GM19455 (cell line): ENCODE data around the gene ATG9A.
A peak's percentile ranks its signal among the peaks of the same experiment; 100 is the strongest.
"Not testable (repeated sequence)": the region's sequence is repeated elsewhere in the genome, so short reads cannot be mapped to it uniquely, and the experiment has no call there.

Experiments
- ATAC-seq: cut with Tn5 transposase; IDR thresholded peaks from one replicate; pipeline ENCODE4 v1.9.1; 2021; ENCODE audit not compliant: unreplicated experiment

The ATG9A gene

GRCh38 chr2:219207134-219207883 is 22.1 kb downstream of the ATG9A start:
- no peak for ATAC-seq

- ATAC-seq: peak; percentile 96
Observed at GRCh38 chr2:219206328-219207133, 22.9 kb downstream of the ATG9A start, which contains the start of gene ZFAND2B. Gene ZFAND2B (plus strand): TSS chr2:219206782. CDS start chr2:219206988, 206 bp downstream.

GRCh38 chr2:219205981-219206327 is 23.5 kb downstream of the ATG9A start:
- no peak for ATAC-seq

DNA sequence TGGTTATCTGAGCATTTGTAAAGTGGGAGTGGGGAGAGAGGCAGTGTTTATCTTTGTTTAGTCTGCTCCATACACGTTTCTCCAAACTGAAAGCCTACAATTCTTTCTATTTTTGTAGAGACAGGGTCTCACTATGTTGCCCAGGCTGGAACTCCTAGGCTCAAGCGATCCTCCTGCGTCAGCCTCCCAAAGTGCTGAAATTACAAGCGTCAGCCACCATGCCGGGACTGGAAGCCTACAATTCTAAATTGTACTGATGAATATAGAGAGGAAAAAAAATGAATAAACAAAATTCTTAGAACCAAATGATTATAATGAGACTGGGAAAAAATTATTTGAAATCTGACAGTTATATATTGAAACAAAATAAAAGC is 24.3 kb downstream of the ATG9A start:
- no peak for ATAC-seq

GRCh38 chr2:219204425-219205164 is 24.8 kb downstream of the ATG9A start:
- no peak for ATAC-seq

DNA sequence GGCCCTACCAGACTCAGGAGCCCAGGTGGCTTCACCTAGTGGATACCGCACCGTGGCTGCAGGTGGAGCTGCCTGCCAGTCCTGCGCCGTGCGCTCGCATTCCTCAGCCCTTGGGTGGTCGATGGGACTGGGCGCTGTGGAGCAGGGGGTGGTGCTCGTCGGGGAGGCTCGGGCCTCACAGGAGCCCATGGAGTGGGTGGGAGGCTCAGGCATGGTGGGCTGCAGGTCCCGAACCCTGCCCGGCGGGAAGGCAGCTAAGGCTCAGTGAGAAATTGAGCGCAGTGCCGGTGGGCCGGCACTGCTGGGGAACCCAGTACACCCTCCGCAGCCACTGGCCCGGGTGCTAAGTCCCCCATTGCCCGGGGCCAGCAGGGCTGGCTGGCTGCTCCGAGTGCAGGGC is 28.1 kb downstream of the ATG9A start:
- not testable (repeated sequence) for ATAC-seq

GRCh38 chr2:219200502-219201326 is 28.7 kb downstream of the ATG9A start:
- not testable (repeated sequence) for ATAC-seq

DNA sequence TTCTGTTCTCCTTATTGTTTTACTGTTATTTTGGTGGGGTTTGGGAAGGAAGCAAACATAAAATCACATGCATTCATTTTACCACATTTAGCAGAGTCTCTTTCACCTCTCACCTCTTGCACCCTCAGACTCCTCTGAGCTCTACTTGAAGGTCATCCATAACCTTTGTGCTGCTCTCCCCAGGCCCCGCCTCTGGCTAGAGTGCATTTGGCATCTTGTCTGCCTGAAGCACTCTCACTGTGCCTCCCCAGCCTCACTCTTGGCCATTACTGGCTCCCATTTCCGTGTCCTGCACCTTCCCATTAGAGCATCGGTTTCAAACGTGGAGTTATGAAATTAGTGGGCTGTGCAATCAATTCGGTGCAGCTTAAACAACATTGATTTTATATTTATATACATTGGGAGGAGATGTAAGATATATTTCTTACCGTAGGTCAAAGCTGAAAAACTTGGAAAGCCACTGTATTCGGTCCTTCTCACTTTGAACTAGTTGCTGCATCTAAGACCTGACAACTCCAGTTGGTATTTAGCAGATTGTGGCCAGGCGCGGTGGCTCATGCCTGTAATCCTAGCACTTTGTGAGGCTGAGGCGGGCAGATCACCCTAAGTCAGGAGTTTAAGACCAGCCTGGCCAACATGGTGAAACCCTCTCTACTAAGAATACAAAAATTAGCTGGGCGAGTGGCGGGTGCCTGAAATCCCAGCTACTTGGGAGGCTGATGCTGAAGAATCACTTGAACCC is 29.8 kb downstream of the ATG9A start:
- no peak for ATAC-seq

GRCh38 chr2:219198974-219199373 is 30.5 kb downstream of the ATG9A start:
- ATAC-seq: no peak

GRCh38 chr2:219197388-219197787 is 32.0 kb downstream of the ATG9A start:
- no peak for ATAC-seq

DNA sequence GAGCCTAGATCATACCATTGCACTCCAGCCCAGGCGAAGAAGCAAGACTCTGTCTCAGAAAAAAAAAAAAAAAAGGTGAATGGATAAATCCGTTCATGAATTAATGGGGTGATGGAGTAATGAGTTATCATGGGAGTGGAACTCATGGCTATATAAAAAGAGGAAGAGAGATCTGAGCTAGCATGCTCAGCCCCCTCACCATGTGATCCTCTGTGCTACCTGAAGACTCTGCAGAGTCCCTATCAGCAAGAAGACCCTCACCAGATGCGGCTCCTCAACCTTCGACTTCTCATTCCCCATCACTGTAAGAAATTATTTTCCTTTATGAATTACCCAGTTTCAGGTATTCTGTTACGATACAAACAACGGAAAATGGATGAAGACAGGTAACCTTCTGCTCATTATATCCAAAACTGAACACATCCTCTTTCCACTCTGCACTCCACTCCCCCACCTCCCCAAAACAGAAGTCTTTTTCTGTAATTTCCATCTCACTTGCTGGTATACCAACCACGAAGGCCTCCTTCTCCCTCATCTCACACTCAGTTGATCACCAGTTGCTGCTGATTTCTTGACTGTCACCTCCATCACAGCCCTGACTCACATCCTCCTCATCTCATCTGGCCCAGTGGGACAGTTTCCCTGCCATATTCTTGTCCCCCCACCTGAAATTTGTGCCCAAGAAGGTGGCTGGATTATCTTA is 42.5 kb downstream of the ATG9A start:
- no peak for ATAC-seq

DNA sequence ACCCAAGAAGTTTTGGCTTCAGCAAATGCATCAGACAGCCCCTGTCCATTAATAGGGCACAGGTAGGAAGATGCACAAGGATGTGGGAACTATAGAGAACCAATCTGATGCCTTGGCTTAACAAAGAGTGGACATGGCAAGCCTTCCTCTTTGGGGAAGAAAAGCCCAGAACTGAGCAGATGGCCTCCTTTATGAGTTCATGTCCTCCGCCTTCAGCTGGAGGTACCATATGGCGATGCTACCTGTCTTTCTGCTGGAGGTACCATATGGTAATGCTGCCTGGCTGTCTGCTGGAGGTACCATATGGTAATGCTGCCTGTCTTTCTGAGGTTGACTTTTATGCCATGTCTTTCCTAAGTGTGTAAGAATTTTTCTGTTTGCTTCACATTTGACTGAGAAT is 45.3 kb downstream of the ATG9A start:
- no peak for ATAC-seq

DNA sequence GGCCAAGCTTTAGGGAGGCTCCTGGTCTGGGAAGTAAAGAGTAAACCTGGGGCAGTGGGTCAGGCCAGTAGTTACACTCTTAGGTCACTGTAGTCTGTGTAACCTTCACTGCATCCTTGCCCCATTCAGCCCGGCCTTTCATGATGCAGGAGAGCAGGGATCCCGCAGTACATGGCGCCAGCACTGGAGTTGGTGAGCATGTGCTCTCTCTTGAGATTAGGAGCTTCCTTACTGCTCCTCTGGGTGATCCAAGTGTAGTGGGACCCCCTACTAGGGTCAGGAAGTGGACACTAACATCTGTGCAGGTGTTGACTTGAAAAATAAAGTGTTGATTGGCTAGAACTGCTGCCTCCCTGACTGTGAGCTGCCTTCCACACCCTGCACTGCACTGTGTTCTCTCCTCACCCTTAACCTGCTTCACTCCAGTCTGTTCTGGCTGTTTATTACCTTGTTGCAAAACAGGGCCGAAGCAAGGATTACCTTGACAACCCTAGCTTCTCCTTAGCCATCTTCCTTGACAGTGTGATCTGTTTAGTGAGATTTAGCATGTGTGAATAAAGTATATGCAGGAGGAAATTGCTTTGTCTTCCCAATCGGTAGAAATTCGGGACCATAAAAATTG is 46.2 kb downstream of the ATG9A start:
- no peak for ATAC-seq

DNA sequence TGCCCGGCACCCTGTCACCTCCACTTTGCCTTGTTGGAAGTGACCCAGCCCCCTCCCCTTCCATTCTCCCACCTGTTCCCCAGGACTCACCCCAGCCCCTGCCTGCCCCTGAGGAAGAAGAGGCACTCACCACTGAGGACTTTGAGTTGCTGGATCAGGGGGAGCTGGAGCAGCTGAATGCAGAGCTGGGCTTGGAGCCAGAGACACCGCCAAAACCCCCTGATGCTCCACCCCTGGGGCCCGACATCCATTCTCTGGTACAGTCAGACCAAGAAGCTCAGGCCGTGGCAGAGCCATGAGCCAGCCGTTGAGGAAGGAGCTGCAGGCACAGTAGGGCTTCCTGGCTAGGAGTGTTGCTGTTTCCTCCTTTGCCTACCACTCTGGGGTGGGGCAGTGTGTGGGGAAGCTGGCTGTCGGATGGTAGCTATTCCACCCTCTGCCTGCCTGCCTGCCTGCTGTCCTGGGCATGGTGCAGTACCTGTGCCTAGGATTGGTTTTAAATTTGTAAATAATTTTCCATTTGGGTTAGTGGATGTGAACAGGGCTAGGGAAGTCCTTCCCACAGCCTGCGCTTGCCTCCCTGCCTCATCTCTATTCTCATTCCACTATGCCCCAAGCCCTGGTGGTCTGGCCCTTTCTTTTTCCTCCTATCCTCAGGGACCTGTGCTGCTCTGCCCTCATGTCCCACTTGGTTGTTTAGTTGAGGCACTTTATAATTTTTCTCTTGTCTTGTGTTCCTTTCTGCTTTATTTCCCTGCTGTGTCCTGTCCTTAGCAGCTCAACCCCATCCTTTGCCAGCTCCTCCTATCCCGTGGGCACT is 46.9 kb downstream of the ATG9A start:
- ATAC-seq: no peak

DNA sequence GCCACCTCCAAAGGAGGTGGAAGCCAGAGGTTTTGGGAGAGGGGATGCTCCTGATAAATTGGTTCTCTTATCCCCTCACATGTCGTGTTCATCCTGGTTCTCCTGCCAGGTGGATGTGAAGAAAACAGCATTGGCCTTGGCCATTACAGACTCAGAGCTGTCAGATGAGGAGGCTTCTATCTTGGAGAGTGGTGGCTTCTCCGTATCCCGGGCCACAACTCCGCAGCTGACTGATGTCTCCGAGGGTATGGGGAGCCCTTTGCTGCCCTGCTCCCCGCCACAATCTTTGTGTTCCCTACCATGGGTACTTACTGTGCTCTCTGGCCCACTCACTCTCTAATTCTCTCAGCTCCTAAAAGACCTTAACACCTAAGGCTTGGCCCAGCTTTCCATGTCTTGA is 47.9 kb downstream of the ATG9A start:
- no peak for ATAC-seq

GRCh38 chr2:219180961-219181360 is 48.5 kb downstream of the ATG9A start:
- no peak for ATAC-seq

DNA sequence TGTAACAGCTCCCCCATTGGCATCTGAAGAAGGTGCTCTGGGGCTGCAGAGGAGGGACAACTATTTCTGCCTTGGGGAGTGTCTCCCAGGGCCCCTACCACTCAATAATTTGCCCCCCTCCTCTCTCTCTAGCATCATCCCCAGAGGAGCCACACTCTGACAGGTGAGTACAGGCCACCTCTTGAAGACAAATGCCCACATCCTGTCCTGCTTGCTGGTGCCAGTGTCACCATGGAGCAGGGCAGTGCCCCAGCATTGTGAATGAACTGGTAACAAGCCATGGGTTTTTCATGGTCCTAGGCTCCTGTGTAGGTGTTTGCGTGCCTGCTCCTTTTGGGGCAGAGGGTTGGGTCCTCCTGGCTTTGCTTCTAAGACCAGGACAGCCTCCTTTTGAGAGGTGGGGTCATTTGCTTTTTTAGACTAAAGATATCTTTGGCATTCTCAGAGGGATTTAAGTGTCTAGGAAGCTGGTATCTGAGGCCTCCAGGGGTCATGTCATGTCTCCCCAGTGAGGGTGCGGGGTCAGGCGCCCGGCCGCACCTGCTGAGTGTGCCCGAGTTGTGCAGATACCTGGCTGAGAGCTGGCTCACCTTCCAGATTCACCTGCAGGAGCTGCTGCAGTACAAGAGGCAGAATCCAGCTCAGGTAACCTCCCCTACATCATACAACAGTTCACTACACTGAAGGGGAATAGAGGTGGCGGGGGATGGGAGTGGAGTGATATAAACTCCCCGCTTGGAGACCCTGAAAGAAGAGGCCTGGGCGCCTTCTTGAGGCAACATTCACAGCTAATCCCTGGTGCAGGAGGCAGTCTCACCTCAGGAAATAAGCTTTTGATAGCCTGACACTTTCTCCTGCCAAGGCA is 49.6 kb downstream of the ATG9A start:
- ATAC-seq: no peak
